Brain microvascular endothelial cell (primary cell): ENCODE data around the gene KIAA0753.

Experiments
- DNase-seq: peaks from one replicate; pipeline ENCODE4 v3.0.0-alpha.2; 2020
- H3K27ac ChIP-seq: fragments of 250-450 bp; sonication (Bioruptor Pico); 2 replicates; pipeline ENCODE4 v1.5.1; 2020; ENCODE audit warnings: mild to moderate bottlenecking, moderate library complexity
- H3K27me3 ChIP-seq: fragments of 250-450 bp; sonication (Bioruptor Pico); replicated peaks from 2 replicates; pipeline ENCODE4 v1.5.1; 2020; ENCODE audit warnings: mild to moderate bottlenecking
- H3K36me3 ChIP-seq: fragments of 250-450 bp; sonication (Bioruptor Pico); replicated peaks from 2 replicates; pipeline ENCODE4 v1.5.1; 2020; ENCODE audit warnings: mild to moderate bottlenecking
- H3K4me3 ChIP-seq: 2 replicates; pipeline ENCODE4 v1.5.1; 2011; ENCODE audit warnings: low read depth, mild to moderate bottlenecking, control low read depth, low read length, moderate library complexity
- in situ Hi-C: cut with HindIII; loops from 2 replicates; pipeline ENCODE4 v1.10.0; 2017; ENCODE audit warnings: low sequenced_read_pairs, low pct_ligation_motif_present
- TF ChIP-seq, protein P1 (sequence below): IDR thresholded peaks from 2 replicates; pipeline ENCODE4 v1.5.1; 2011; ENCODE audit warnings: low read depth, mild to moderate bottlenecking, moderate library complexity, low read length, control low read depth, inconsistent platforms; ENCODE audit errors: missing control alignments

Gene KIAA0753

DNA sequence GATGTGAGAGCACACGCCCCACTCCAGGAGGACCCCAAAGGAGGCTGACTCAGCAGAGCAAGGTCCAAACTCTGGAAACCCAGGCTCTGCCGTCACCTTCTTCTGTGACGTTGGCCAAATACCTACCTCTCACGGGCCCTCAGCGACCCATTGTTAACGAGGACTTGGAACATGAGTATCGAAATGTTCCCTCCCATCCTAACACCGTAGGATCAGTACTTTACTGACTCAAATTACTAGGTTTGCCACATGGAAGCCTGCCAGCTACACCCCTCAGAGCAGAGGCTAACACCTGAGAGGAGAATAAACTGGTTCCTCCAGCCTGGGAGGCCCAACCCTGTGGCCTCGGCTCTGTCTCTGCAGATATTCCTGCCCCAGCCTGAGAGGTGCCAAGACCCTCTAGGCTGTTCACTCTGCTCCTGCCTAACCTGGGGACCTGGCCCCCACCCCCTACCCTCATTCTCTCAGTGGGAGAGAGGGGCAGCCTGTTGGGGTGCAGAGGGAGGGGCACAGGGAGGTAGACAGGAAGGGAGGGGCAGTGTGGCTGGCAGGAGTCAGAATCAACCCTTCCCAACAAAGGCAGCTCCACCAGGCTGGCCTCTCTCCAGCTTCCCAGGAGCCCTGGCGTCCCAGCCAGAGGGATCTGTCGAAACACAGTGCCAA, 88.5 kb downstream of the KIAA0753 start:
- peaks cover 19% of the 10 kb centered on the region for H3K27me3 ChIP-seq
- TF ChIP-seq, protein P1, sequence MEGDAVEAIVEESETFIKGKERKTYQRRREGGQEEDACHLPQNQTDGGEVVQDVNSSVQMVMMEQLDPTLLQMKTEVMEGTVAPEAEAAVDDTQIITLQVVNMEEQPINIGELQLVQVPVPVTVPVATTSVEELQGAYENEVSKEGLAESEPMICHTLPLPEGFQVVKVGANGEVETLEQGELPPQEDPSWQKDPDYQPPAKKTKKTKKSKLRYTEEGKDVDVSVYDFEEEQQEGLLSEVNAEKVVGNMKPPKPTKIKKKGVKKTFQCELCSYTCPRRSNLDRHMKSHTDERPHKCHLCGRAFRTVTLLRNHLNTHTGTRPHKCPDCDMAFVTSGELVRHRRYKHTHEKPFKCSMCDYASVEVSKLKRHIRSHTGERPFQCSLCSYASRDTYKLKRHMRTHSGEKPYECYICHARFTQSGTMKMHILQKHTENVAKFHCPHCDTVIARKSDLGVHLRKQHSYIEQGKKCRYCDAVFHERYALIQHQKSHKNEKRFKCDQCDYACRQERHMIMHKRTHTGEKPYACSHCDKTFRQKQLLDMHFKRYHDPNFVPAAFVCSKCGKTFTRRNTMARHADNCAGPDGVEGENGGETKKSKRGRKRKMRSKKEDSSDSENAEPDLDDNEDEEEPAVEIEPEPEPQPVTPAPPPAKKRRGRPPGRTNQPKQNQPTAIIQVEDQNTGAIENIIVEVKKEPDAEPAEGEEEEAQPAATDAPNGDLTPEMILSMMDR = no peak
- in situ Hi-C loops = no loop called here
- H3K4me3 ChIP-seq = no peak overlapping the region
- no peaks in the 10 kb centered on the region for H3K36me3 ChIP-seq
- no peak overlapping the region for H3K27ac ChIP-seq
- DNase-seq = no peak

DNA sequence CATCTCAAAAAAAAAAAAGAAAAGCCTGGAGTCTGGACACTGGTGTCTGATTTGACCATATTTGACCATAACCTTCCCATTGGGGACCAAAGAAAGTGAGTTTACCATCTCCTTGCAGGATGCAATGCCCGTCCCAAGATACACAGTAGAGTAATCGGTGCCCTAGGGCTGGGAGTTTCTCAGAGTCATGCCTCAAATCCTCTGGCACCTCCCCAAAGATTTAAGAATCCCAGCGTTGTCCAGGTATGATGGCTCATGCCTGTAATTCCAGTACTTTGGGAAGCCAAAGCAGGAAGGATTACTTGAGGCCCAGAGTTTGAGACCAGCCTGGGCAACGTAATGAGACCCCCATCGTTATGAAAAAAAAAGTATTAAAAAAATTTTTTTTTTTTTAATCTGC, 89.2 kb downstream of the KIAA0753 start:
- peaks cover 19% of the 10 kb centered on the region for H3K27me3 ChIP-seq
- H3K4me3 ChIP-seq = no peak overlapping the region
- DNase-seq = no peak
- no peaks in the 10 kb centered on the region for H3K36me3 ChIP-seq
- no peak overlapping the region for H3K27ac ChIP-seq
- TF ChIP-seq, protein P1 = no peak
- in situ Hi-C loops = no loop called here

DNA sequence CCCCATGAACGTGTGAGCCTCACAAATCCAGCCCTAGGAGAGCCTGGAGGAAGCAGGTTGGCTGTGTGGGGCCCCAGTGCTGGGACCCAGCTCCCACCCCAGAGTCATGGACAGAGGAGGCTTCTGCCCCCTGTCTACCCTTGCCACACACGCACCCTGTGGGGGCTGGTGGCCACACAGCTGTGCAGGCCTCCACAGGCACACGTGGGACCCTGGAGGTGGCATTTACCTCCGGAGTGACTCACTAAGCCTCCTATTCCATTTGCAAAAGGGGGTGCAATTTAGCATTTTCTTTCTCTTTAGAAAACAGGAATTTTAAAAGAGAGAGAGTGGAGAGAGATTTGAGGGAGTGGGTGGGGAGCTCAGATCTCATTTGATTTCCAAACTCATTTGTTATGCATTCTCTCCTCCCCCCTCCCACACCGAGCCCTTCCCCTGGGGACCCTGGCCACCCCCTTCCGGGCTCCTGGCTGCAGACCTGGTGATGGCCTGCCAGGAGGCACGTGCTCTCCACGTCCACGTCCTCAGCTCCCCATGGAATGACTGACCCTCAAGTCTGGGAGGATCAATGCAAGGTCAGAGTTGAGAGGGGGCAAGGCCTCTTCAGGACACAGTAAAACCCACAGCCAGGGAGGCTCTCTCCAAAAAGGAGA, 91.0 kb downstream of the KIAA0753 start:
- Histone ChIP-seq H3K27me3 (peaks cover 6% of the 10 kb centered on the region), H3K4me3 (no peak overlapping the region), H3K36me3 (no peaks in the 10 kb centered on the region), H3K27ac (no peak overlapping the region)
- TF ChIP-seq, protein P1 = no peak
- no peak for DNase-seq
- in situ Hi-C loops = no loop called here

DNA sequence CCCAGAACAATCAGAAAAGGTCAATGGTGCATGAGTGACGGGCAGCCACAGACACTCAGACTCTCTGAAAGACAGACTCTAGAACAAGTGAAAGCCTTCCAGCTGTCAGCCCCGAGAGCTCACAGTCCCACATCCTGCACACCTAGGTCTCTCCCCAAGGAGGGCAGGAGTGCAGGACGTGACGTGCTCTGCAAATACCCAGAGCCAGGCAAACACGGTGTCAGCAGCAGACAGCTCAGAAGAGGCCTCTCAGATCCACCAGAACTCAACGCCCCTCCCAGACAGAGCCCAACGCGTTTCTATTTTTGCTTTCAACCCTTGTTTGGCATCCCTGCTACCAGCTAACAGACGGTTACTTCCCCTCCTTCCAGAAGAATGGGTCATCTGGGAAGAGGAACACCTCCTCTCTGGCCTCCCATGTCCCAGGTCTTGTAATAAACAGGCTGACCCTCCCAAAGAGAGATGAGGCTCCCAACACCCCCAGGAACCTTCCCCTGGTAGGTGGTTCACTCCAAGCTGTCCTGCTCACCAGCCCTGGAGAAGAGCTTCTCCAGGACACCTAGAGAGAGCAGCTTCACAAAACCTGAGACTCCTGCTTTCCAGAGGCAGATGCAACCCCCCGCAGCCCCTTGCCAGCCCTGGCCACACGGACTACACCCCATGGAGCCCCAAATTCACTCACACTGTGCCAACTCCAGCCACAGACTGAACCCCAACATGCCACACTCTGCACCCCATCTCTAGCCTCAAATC, 91.8 kb downstream of the KIAA0753 start:
- peaks cover 5% of the 10 kb centered on the region for H3K27me3 ChIP-seq
- TF ChIP-seq, protein P1 = no peak
- H3K4me3 ChIP-seq = no peak overlapping the region
- no peak for DNase-seq
- in situ Hi-C loops = no loop called here
- no peaks in the 10 kb centered on the region for H3K36me3 ChIP-seq
- H3K27ac ChIP-seq = no peak overlapping the region

GRCh38 chr17:6548034-6548433, 92.5 kb downstream of the KIAA0753 start:
- DNase-seq = no peak
- Histone ChIP-seq H3K4me3 (no peak overlapping the region), H3K27ac (no peak overlapping the region), H3K36me3 (no peaks in the 10 kb centered on the region), H3K27me3 (no peaks in the 10 kb centered on the region)
- in situ Hi-C loops = no loop called here
- TF ChIP-seq, protein P1 = no peak
